Activated effector memory CD4-positive, alpha-beta T cell treated with Interleukin-2 at 50 U/mL for 16 hours (primary cell): ENCODE measurements around the gene POR.
"Not testable (repeated sequence)": the region's sequence is repeated elsewhere in the genome, so short reads cannot be mapped to it uniquely, and the experiment has no call there.

Experiments used
- DNase-seq: peaks from one replicate; pipeline ENCODE4 v3.0.0-alpha.2; 2020

POR gene

DNA sequence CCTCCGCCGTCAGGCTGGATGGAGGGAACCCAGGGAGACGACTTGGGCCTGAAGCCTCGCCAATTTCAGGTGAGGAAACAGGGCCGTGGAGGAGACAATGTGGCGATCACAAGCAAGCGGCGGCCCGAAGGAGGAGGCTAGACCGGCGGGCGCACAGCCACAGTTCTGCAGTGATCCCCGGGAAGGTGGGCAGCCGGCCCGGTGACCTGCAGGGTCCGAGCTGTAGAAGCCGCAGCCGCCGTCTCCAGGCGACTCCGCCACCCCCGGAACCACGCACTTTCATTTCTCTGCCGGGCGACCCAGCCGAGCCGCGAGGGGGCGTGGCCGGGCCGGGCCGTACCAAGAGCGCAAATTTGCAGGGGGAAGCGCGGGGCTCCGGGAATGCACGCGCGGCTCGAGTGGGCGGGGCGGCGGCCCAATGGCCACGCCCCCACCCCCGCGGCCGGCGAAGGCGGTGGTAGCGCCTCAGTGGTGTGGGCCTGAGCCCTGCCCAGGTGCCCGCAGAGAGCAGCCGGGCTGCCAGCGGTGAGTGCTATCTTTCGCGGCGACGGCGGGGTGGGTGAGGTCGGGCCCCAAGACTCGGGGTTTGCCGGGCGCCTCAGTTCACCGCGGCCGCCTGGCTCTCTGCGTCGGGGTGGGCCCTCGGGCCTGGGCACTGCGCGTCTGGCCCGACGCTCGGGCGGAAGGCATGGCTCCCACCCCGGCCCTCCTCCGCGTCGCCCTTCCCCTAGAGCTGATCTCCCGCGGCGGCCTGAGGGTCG lies at the start of gene POR:
TSS of gene POR (plus strand) at position 501 of the 761 bp plus-strand sequence. CDS start 38,847 bp downstream, outside the sequence.
- DNase-seq = peak; percentile 98

DNA sequence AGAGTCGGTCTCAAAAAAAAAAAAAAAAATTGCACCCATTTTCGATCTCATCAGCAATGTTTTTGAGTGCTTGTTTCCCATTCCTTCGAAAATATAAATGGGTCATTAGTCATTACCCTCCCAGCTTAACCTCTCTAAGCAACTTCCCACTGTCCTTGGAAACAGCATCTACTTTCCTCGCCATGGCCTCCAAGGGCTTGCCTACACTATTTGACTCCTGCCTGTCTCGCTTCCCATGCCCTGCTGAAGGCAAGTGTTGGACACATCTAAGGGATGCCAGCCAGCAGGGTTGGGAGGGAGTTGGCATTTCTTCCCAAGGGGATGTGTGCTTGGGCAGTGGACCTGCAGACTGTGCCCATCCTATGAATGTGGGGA lies 48.9 kb upstream of the POR start:
- DNase-seq = no peak

DNA sequence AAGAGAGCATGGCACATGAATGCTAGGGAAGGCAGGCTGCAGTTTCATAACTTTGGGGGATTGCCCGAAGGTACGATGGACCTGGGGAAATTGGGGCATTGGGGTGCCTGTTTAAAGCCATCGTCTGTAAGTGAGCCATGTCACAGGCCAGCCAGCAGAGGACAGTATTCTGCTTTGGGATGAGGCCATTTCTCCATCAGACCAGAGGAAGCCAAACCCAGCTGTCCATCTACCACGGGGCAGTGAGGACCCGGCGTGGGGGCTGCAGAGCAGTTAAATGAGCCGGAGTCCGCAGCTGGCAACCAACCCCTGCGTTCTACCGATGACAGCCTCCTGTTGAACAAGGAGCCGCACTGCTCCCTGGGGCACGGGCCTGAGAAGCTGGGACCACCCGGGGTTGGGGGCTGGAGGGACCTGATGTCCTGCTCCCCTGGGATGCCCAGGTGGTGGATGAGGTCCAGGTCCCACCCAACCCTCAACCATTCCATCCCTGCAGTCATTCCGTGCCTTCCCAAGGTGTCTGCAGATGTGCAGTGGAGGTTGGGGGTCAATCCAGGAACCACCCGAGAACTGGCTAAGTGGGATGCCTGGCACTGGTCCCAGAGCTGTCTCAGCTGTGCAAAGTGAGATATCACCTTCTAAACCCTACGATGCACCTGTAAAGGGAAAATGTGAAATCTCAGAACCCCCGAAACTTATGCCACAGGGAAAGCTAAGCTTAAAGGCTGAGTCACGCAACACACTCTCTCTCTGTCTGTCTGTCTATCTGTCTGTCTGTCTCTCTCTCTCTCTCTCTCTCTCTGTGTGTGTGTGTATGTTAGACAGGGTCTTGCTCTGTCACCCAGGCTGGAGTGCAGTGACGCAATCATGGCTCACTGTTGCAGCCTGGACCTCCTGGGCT lies 48.2 kb upstream of the POR start:
- peak; percentile 16 for DNase-seq

DNA sequence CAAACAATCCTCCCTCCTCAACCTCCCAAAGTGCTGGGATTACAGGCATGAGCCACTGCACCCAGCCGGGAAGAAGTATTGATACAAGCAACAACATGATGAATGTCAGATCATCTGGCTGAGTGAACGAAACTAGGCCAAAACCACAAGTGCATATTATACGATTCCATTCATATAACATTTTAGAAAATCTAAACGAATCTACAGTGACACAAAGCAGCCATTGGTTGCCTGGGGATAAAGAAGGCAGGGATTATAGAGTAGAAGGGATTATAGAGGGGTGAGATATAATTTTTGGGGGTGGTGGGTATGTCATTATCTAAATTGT lies 47.6 kb upstream of the POR start:
- DNase-seq = no peak

DNA sequence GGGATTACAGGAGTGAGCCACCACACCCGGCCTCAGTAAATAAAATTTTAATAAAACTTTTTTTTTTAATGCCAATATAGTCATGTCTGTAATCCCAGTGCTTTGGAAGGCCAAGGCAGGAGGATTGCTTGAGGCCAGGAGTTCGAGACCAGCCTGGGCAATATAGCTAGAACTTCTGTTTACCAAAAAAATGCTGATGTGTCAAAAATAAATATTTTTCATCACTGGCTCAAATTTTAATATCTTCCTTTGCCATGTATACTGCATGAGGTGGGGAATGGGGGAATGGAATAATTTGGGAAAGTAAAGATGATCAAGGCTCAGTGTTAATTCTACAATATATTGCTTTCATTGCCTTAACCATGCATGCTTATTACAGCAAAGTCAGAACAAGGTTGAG lies 46.8 kb upstream of the POR start:
- no peak for DNase-seq

DNA sequence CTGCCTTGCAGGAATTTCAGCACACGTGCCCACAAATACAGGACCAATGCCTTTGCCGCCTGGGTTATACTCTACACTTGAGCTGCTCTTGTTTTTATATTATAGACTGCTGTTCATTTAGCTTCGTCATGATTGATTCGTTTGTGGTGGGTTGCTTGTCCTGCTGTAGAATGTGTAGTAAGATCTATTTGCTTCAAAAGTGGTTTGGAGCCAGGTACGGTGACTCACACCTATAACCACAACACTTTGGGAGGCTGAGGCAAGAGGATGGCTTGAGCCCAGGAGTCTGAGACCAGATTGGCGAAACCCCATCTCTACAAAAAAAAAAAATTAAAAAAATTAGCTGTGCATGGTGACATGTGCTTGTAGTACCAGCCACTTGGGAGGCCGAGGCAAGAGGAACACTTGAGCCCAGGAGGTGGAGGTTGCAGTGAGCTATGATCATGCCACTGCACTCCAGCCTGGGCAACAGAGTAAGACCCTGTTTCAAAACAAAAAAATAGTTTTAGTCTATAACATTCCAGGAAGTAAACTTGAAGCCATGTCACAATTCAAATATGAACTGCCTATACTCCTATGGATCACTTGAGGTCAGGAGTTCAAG lies 45.1 kb upstream of the POR start:
- DNase-seq = no peak

DNA sequence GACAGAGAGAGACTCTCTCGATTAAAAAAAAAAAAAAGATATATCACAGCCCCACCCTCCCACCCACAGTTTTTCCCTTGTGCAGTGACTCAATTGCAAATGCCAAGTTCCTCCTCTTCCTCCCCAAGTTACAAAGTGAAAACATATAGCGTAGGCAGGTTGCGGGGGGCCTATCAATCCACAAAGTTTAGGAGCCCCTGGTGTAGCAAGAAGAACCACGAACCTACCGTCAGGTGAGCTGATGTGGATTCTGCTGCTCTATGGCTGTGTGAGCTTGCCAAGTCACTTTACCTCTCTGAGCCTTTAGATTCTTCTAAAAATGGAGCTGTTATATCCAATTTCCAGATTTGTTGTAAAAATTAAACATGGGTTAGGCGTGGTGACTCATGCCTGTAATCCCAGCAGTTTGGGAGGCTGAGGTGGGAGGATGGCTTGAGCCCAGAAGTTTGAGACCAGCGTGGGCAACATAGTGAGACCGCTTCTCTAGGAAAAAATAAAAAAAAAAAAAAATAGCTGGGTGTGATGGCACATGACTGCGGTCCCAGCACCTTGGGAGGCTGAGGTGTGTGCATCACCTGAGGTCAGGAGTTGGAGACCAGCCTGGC lies 44.3 kb upstream of the POR start:
- no peak for DNase-seq

DNA sequence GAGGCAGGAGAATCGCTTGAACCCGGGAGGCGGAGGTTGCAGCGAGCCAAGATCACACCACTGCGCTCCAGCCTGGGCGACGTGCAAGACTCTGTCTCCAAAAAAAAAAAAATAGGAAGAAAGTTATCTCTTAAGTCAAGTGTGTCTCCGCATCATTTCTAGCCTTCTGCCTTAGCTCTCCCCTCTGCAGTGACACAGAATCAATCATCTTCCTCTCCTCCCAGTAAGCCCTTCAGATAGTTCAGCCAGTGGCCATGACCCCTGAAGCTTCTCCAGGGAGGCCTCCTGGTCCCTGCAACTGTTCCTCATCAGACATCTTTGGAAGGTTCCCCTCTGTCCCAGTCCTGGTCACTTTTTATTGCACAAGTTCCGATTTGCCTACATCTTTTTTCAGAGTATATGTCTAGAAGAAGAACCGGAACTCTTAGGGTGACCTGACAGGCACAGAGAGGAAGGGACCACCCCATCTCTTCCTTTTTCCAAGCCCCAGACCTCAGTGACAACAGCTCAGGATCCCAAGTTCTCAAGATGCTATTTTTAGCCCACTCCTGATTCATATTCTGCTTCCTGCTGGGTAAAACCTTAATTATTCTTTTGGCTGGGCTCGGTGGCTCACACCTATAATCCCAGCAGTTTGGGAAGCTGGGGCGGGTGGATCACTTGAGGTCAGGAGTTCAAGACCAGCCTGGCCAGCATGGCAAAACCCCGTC lies 42.7 kb upstream of the POR start:
- DNase-seq = no peak

DNA sequence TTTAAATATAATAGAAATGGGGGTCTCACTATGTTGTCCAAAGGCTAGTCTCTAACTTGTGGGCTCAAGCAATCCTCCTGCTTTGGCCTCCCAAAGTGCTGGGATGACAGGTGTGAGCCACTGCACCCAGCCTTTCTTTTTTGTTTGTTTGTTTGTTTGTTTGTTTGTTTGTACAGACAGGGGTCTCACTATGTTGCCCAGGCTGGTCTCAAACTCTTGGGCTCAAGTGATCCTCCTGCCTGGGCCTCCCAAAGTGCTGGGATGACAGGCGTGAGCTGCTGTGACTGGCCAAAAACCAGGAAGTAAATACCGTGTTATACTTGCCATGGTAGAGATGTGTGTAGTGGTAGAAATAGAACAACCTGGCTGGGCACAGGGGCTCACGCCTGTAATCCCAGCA lies 40.8 kb upstream of the POR start:
- DNase-seq = not testable (repeated sequence)

DNA sequence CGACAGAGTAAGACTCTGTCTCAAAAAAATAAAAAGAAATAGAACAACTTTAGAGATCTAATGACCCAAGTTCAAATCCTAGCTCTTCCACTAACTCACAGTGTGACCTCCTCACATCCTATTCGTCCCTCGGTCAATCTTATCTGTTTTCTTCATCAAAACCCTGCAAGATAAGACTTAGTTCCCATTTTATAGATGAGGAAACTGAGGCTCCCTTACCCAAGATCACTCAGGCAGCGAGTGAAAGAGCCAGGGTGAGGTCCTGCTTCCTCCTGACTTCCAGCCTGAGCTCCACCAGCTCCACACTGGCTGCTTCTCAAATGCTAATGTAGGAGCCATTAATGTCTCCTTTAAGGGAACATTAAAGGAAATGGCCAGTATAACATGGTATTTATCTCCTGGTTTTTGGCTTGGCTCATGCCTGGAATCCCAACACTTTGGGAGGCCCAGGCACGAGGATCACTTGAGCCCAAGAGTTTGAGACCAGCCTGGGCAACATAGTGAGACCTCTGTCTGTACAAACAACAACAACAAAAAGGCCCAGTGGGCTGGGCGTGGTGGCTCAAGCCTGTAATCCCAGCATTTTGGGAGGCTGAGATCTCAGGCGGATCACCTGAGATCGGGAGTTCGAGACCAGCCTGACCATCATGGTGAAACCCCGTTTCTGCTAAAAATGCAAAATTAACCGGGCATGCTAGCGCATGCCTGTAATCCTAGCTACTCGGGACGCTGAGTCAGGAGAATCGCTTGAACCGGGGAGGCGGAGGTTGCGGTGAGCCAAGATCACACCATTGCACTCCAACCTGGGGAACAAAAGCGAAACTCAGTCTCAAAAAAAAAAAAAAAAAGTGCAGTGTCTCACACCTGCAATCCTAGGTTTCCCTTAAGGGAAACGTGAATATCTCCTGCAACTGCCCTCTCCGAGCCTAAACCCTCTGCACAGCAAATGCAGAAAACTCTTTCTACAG lies 39.6 kb upstream of the POR start:
- DNase-seq = no peak

DNA sequence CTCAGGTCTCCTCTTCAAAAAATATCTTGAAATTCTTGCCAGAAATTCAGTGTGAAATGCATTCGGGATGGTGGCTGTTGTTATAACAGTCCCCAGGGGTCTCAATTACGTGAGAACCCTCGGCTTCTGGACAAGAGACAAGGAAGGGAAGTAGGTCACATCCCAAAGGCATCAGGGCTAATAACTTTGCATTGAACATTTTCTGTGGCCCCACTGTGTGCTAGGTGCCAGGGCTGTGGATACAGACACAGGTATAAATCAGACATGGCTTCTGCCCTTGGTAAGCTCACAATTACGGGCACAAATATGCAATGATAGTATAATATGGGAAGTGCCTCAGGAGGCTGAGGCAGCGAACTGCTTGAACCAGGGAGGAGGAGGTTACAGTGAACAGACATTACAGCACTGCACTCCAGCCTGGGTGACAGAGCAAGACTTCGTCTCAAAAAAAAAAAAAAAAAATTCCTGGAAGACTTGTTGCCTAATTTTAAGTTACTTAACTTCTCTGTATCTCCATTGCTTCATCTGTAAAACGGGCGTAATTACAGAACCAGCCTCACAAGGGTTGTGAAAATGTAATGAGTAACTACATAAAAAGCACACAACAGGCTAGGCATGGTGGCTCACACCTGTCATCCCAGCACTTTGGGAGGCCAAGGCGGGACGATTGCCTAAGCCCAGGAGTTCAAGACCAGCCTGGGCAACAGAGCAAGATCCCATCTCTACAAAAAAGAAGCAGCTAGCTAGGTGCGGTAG lies 38.7 kb upstream of the POR start:
- DNase-seq = no peak

DNA sequence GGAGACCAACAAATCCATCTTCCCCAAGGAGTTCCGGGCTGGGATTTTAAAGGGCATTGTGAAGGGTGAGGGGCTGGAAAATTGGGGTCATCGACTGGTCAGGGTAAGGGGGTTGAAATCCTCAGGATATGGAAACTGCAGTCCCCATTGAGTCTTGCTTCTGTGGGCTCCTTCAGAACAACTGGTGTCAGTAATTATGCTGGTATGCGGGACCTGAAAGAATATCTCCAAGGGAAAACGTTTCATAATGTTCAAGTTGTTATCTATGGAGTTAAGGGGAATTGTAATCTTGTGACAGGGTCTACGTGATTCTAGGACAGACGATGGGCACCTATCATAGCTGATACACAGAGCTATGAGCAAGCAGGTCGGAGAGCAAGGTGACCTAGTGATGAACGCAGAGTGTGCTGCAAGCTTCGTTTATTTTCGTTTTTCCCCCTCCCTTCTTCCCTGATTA lies 36.6 kb upstream of the POR start:
- DNase-seq = no peak

DNA sequence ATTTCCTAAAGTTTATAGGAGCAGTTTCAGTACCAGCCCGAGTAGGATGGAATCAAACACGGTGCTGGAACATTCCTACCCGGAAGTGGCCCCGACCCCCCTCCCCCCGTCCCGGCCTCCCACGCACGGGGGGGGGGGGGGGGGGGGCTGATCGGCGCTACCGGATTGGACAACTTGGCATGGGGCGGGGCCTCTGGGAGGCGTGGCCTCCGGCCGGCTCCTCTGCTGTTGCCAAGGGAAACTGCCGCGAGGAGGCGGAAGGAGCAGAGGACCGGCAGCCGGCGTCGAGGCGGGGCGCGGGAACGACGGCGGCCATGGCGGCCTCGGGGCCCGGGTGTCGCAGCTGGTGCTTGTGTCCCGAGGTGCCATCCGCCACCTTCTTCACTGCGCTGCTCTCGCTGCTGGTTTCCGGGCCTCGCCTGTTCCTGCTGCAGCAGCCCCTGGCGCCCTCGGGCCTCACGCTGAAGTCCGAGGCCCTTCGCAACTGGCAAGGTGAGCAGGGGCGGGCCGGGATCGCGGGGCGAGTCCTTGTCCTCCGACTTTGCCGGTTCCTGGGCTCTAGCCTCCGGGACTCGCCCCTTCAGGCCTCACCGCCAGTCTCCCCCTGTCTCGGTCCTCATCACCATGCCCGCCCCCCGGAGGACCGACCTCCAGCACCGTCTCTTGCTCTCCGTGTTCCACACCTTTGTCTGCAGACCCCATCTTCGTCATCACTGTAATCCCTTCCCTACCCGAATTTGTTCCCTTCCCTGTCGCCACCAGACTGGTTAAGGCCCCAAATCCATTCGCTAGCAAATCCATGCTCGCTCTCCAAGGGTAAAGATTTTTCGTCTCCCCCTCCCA lies 36.0 kb upstream of the POR start, which contains the start of gene RHBDD2:
TSS of gene RHBDD2 (plus strand) at position 266 of the 843 bp plus-strand sequence. CDS start at position 315, 49 bp downstream.
- DNase-seq = peak; percentile 97

DNA sequence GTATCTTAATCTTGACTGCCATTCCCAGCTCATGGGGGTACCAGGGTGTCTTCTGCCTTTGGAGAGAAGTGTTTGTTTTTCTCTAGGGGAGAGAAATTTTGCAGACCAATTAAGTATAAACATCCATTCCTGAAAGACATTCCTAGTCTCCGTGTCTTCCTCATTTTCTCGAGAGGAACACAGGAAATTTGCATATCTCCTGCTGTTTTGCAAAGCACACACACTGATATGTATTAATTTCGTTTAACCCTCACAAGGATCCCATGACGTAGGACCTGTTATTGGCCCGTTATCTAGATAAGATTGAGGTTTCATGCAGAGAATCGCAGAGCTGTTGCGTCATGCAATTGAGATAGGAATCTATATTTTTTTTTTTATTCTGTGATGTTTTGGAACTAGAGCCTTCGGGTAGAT lies 35.2 kb upstream of the POR start:
- DNase-seq = no peak

DNA sequence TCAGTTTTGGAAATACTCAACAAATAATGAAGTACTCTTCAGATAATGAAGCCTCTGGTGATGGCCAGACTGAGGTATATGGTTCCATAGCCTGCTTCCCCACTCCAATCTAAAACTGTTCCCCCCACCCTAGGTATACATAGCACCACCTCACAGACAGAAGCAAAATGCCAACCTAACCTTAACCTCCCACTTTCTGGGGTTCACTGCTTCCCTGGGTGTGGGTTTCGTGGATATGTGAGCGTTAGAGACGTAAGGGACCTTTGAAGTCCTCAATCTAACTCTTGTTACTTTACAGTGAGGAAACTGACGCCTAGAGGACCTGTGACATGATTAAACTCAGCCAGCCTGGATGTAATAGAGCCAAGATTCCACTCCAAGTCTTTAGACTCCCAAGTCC lies 34.7 kb upstream of the POR start:
- DNase-seq = no peak

DNA sequence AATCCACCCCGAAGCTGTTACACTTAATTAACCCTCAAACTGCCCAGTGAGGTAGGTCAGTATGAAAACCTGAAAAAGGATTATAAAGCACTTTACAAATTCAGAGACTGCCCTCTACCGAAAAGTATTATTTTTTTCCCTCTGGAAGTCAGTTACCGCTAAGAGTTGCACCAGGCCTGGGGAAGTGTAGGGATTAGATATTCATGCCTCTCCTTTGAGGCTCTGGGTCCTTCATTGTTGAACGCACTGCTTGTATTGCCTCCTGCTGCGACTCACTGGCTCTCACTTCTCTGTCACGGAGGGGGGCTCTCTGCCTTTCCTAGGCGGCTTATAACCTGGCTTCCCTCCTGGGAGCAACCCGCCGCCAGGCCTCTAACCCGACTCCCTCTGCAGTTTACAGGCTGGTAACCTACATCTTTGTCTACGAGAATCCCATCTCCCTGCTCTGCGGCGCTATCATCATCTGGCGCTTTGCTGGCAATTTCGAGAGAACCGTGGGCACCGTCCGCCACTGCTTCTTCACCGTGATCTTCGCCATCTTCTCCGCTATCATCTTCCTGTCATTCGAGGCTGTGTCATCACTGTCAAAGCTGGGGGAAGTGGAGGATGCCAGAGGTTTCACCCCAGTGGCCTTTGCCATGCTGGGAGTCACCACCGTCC lies 33.4 kb upstream of the POR start:
- no peak for DNase-seq

DNA sequence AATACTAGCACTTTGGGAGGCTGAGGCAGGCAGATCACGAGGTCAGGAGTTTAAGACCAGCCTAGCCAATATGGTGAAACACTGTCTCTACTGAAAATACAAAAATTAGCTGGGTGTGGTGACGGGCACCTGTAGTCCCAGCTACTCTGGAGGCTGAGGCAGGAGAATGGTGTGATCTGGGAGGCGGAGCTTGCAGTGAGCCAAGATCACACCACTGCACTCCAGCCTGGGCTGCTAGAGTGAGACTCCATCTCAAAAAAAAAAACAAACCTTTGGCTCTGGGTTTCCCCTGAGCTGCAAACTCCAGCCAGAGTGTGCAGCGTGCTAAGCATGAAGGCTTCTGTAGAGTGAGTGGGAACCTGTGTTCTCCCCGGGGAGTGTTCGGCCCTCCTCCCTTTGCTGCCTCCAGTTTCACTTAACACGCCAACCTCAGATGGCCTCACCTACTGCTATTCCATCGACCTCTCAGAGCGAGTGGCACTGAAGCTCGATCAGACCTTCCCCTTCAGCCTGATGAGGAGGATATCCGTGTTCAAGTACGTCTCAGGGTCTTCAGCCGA lies 31.6 kb upstream of the POR start:
- DNase-seq = not testable (repeated sequence)

DNA sequence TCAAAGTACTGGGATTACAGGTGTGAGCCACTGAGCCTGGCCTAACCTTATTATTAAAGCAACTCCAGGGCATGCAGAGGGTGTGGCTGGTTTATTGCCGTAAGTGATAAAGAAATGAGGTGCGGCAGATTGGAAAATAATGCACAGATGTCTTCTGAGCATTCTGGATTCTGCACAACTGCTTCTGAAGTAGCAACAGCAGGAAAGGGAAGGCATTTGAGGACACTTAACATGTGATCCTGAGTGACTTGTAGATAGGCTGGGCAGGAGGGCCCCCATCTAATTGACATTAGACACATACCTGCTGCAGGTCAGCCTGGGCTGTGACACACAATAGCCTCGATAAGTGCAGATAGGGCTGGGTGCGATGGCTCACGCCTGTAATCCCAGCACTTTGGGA lies 30.5 kb upstream of the POR start:
- no peak for DNase-seq

DNA sequence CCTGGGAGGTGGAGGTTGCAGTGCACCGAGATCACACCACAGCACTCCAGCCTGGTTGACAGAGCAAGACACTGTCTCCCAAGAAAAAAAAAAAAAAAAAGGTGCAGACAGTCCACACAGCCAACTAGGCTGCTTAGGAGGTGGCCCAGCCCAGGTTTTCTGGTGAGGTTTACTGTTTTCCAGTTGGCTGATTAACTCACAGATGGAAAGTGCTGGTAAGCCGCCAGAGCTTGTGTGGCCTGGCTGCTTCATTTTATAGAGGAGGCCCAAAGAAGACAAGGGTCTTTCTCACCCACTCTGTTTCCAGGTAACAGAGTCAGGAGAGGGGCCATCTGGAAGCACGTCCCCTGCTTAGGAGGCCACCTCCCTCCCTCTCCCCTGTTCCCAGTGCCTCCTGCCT lies 29.9 kb upstream of the POR start:
- DNase-seq = no peak
